ENCODE measurements around the gene HOXD4. TPM values are rescaled to one million over a fixed set of nuclear protein-coding genes. Genes with fewer than 3 reads are reported as not detected.

The HOXD4 gene
- total RNA-seq, 4 donors from 2014 or later, result 1.6 to 4.8 (median 3.3) TPM

DNA sequence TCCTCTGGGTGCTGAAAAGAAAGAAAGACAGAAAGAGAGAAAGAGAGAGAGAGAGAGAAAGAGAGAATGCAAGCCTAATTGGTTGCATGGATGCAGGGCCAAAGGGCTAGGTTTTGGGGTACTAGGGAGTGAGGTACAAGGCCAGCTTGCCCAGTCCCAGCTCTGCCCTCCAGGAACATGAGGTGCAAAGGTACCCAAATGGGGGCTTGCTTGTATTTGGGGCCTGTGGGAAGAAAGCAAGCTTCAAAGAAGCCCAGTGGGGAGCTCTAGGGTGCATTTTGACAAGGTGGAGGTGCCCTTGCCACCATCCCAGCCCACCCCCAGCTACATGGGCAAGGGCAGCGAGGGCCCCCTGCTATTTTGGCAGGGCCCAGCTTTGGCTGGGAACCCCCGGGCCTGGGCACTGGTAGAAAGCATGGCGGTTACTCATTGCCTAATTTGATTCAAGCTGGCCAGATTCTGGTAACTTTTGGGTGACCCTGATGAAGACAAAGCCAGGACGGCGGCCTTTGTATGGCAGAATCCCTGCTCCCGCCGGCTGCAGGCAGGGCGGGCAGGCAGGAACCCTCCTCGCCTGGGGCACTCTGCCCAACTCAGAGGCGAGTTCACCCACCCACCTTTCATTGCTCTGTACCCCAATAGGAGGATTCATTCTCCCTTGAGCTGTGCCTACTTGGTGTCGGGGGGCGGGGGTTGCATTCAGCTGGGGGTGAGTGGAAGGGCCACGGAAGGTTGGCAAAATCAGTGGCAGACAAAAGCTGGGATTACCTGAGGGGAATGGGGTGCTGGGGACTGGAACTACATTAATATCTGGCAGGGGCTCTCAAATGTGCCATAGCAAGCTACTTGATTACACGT is 537 bp upstream of the HOXD4 start:
- H3K4me1 ChIP-seq, result peaks cover 0 to 5% of the 10 kb centered on the region in 2 donors
- intact Hi-C loops (cut with DNase I), result no loop called here
- no peak for DNase-seq
- WGBS, 2 donors, result 23 to 32% methylated on average over 10 to 13 of the region's 14 CpGs
- no peak overlapping the region for H3K4me3 ChIP-seq (replicated peaks in 1 of 3)
- no peaks in the 10 kb centered on the region for H3K36me3 ChIP-seq
- H3K27me3 ChIP-seq, result peaks cover 62% of the 10 kb centered on the region
- no peak for TF ChIP-seq POLR2A (IDR thresholded peaks at IDR 0.05)
- TF ChIP-seq, protein P1, sequence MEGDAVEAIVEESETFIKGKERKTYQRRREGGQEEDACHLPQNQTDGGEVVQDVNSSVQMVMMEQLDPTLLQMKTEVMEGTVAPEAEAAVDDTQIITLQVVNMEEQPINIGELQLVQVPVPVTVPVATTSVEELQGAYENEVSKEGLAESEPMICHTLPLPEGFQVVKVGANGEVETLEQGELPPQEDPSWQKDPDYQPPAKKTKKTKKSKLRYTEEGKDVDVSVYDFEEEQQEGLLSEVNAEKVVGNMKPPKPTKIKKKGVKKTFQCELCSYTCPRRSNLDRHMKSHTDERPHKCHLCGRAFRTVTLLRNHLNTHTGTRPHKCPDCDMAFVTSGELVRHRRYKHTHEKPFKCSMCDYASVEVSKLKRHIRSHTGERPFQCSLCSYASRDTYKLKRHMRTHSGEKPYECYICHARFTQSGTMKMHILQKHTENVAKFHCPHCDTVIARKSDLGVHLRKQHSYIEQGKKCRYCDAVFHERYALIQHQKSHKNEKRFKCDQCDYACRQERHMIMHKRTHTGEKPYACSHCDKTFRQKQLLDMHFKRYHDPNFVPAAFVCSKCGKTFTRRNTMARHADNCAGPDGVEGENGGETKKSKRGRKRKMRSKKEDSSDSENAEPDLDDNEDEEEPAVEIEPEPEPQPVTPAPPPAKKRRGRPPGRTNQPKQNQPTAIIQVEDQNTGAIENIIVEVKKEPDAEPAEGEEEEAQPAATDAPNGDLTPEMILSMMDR (IDR thresholded peaks at IDR 0.05), result no peak
- H3K27ac ChIP-seq, result no peak overlapping the region
- no peaks in the 10 kb centered on the region for H3K9me3 ChIP-seq

DNA sequence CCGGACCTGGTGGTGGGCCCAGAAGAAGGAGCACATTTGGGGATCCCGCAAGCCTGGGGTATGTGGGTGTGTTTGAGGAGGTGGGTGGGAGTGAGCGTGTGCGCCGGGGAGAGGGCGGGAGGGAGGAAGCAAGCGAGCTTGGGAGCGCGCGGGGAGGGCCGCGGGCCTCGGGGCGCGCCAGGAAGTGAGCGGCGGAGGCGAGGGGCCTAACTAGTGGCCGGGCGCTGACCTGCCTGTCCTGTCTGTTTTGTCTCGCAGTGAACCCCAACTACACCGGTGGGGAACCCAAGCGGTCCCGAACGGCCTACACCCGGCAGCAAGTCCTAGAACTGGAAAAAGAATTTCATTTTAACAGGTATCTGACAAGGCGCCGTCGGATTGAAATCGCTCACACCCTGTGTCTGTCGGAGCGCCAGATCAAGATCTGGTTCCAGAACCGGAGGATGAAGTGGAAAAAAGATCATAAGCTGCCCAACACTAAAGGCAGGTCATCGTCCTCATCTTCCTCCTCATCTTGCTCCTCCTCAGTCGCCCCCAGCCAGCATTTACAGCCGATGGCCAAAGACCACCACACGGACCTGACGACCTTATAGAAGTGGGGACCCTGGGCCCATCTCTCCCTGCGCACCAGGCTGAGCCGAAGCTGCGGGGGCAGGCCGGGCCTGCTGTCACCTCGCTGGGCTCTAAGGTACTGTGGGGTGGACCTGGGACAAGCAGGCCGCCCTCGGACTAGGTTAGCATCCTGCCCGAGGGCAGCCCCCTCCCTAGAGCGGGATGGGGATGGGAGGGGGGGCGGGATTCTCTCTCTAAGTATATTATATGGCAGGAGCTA is 1.2 kb downstream of the HOXD4 start:
- WGBS, 2 donors, result 17 to 29% methylated on average over 25 to 31 of the region's 48 CpGs
- H3K4me3 ChIP-seq (replicated peaks in 1 of 3), result no peak overlapping the region
- no peaks in the 10 kb centered on the region for H3K9me3 ChIP-seq
- H3K4me1 ChIP-seq, result peaks cover 5% of the 10 kb centered on the region in 2 donors
- no peak for DNase-seq
- intact Hi-C loops (cut with DNase I), result no loop called here
- TF ChIP-seq, protein P1 (IDR thresholded peaks at IDR 0.05), result no peak
- no peak for TF ChIP-seq POLR2A (IDR thresholded peaks at IDR 0.05)
- H3K27me3 ChIP-seq, result peaks cover 71% of the 10 kb centered on the region
- no peak overlapping the region for H3K27ac ChIP-seq
- H3K36me3 ChIP-seq, result no peaks in the 10 kb centered on the region

DNA sequence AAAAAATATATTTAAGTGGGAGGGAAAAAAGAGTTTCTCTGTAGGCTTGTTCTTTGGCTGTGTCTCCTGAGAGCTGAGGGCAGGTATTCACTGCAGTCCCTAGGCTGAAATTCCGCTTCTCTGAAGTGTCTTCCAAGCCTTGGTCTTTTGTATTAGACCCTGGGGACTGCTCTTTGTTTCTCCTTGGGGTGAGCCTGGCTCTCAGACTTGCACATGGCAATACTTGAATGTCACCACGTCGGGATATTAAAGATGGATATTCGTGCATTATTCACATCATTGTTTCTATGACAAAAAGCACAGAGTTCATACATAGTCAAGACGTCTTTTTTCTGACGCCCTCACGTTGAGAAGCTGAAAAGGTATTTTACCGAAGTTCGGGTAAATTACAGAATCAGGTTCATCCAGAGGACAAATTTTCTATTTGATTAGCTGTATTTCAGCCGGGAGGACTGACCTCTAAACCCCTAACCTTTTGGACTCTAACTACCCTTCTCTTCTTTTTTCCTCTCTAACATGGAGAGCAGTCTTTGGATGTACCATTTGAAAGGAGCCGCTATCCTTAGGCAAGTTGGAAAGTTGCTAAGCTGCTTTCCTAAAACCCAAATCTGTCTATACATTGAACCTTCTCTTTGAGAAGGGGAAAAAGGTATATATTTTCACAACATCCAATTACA is 3.4 kb downstream of the HOXD4 start:
- WGBS, 2 donors, result 20 to 41% methylated on average over 11 of the region's 11 CpGs
- peaks cover 5 to 19% of the 10 kb centered on the region in 2 donors for H3K4me1 ChIP-seq
- H3K9me3 ChIP-seq, result no peaks in the 10 kb centered on the region
- H3K27ac ChIP-seq, result no peak overlapping the region
- H3K27me3 ChIP-seq, result peaks cover 74% of the 10 kb centered on the region
- TF ChIP-seq POLR2A (IDR thresholded peaks at IDR 0.05), result no peak
- TF ChIP-seq, protein P1 (IDR thresholded peaks at IDR 0.05), result no peak
- no peaks in the 10 kb centered on the region for H3K36me3 ChIP-seq
- DNase-seq, result no peak
- H3K4me3 ChIP-seq (replicated peaks in 1 of 3), result no peak overlapping the region
- intact Hi-C loops (cut with DNase I), result no loop called here

DNA sequence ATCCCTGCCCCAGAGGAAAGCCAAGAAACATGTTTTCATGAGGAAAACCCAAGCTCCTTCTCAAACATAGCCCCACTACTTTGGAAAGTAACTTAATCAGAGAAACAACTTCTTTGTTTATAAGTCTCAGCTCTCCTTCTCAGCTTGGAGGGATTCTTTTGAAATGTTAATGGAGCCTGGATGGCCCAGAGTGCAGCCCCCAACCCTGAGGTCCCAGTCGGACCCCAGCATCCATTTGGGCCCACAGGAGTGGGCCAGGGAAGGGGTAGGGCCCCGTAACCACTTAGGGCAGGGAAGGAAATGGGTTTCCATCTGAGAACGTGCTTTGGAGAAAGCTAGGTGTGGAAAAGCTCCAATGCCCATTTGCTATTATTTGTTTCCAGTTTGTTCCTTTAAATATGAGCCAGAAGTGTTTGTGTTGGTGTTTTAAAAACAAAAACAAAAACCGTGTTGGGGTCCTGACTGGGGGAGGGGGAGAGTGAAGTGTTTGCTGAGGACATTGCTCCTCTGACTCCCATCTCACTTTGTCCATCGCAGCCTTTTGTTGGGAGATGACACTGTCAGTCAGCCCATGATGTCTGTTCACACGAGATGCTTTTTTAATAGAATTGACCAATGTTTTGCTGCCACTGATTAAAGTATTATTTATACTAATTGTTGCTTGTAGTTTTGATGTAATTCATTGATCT is 4.2 kb downstream of the HOXD4 start:
- no peak overlapping the region for H3K27ac ChIP-seq
- H3K36me3 ChIP-seq, result no peaks in the 10 kb centered on the region
- TF ChIP-seq, protein P1 (IDR thresholded peaks at IDR 0.05), result no peak
- no peak for TF ChIP-seq POLR2A (IDR thresholded peaks at IDR 0.05)
- H3K4me3 ChIP-seq (replicated peaks in 1 of 3), result no peak overlapping the region
- peaks cover 7 to 25% of the 10 kb centered on the region in 2 donors for H3K4me1 ChIP-seq
- H3K27me3 ChIP-seq, result peaks cover 74% of the 10 kb centered on the region
- WGBS, 2 donors, result 13 to 29% methylated on average over 6 of the region's 6 CpGs
- intact Hi-C loops (cut with DNase I), result no loop called here
- no peaks in the 10 kb centered on the region for H3K9me3 ChIP-seq
- no peak for DNase-seq

Measured in thyroid gland (tissue), 4 donors.